CD4-positive, alpha-beta T cell treated with Interleukin-2 at 100 ng/mL for 4 hours (primary cell): ENCODE data around the gene DHPS.
"Not testable (repeated sequence)": the region's sequence is repeated elsewhere in the genome, so short reads cannot be mapped to it uniquely, and the experiment has no call there.

Experiments
- DNase-seq: peaks from one replicate; pipeline ENCODE4 v3.0.0-alpha.2; 2020; ENCODE audit warnings: low spot score

DHPS gene

GRCh38 chr19:12646551-12646950 lies 35.1 kb downstream of the DHPS start:
- DNase-seq: no peak

- not testable (repeated sequence) for DNase-seq
Measured at GRCh38 chr19:12643716-12644115, 38.0 kb downstream of the DHPS start.

- no peak for DNase-seq
Measured at GRCh38 chr19:12642506-12642905, 39.2 kb downstream of the DHPS start.

DNA sequence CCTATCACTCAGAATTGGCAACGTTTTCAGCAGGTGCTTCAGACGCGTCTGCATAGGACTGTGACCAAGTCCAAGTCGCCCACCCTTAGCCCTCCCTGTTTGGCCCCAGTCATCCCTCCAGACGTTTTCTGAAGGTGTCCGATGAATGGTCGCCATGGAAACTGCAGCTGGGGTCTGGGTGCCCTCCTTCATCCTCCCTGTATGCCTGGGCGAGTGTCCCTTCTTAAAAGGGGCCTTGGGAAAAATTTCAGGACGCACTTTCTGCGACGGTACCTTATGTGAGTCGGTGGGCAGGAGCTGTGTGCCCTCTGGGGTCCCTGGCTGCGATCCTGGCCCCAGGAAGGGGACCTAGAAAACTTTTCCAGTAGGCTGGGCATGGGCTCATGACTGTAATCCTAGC lies 40.2 kb downstream of the DHPS start:
- no peak for DNase-seq

DNA sequence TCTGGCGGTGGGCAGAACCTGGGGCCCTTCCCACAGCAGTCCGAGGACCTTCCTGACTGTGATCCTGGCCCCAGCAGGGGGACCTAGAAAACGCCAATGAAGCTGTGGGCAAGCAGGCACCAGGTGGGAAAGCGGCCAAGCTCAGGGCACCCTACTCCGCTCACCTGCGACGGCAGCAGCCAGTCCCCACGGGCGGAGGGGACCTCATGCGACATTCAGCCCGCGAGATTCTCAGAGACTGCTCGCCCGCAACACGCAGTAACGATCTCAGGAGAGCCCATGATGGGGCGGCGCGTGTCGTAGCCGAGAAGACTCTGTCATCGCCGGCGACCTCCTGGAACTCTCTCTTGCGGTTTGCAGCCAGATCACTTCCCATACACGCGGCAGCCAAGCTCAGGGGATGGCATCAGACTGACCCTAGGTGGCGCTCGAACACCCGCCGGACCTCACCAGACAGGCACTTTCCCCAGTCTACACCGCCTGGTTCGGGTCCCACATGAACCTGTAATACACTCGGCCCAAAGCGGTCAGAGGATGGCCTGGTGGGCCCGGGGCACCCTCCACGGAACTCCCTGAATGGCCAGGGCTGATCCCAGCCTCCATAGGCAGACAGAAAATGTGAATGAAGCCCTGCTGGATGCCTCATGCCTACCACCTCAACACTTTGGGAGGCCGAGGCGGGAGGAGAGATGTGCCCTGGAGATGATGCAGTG lies 41.6 kb downstream of the DHPS start:
- peak; percentile 90 for DNase-seq

DNA sequence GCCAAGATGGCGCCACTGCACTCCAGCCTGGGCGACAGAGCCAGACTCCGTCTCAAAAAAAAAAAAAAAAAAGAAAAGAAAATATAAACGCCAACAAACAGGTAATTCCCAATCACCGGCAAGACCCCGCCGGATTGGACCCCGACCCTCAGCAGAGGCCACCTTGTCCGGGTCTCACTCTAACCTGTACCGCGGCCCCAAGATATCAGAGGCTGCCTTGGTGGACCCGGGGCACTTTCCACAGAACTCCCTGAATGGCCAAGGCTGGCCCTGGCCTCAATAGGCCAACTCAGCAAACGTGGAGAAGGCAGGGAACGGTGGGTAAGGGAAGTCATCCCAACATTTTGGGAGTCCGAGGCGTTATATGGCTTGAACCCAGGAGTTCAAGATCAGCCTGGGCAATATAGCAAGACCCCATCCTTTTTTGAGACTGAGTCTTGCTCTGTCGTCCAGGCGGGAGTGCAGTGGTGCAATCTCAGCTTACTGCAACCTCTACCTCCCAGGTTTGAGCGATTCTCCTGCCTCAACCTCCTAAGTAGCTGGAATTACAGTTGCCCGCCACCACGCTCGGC lies 43.0 kb downstream of the DHPS start:
- no peak for DNase-seq

- no peak for DNase-seq
Measured at GRCh38 chr19:12636631-12637030, 45.0 kb downstream of the DHPS start.

- DNase-seq: no peak
Measured at GRCh38 chr19:12629215-12629614, 52.5 kb downstream of the DHPS start.

- DNase-seq: no peak
Measured at GRCh38 chr19:12628040-12629022, 53.3 kb downstream of the DHPS start.

GRCh38 chr19:12626958-12627357 lies 54.7 kb downstream of the DHPS start:
- no peak for DNase-seq
